AG04449 (cell line): ENCODE measurements around the gene SLFN5.
"Not testable (repeated sequence)": the region's sequence is repeated elsewhere in the genome, so short reads cannot be mapped to it uniquely, and the experiment has no call there.

ENCODE experiments used
- CTCF ChIA-PET: fragments of 350-600 bp; formaldehyde crosslinking; extraction: SDS; loops from one replicate; lab custom pipeline; 2021; ENCODE audit warnings: antibody characterized with exemption; lab: Yijun Ruan, JAX
- POLR2A ChIA-PET: fragments of 400-600, 350-600 bp; formaldehyde crosslinking; extraction: SDS; loops from one replicate; lab custom pipeline; 2020; ENCODE audit warnings: antibody characterized with exemption, inconsistent platforms; lab: Yijun Ruan, JAX
- DNase-seq: peaks from one replicate; pipeline ENCODE4 v3.0.0-alpha.2; 2010; ENCODE audit warnings: low read depth, low spot score
- H3K4me3 ChIP-seq: 2 replicates; pipeline ENCODE4 v1.5.1; 2011; ENCODE audit warnings: low read depth, mild to moderate bottlenecking, control low read depth, low read length
- TF ChIP-seq, protein P1 (sequence below): IDR thresholded peaks from one replicate; pipeline ENCODE4 v1.5.1; 2011; ENCODE audit warnings: mild to moderate bottlenecking, moderate library complexity, low read length, control low read depth, inconsistent platforms; ENCODE audit not compliant: insufficient read depth; ENCODE audit errors: missing control alignments

The SLFN5 gene

DNA sequence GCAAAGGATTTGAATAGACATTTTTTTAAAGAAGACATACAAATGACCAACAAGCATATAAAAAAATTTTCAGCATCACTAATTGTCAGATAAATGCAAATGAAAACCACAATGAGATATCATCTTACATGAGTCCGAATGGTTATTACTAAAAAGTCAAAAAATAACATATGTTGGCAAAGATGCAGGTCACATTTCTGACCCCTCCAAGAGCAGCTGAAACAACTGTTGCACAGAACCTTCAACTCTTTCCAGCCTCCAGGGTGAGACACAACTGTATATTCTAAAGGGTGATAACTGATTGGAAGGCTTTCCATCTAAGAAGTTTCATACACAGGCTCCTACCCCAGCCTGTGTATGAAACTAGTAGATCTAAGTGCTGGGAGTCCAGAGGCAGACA, 51.9 kb downstream of the SLFN5 start:
- TF ChIP-seq, protein P1, sequence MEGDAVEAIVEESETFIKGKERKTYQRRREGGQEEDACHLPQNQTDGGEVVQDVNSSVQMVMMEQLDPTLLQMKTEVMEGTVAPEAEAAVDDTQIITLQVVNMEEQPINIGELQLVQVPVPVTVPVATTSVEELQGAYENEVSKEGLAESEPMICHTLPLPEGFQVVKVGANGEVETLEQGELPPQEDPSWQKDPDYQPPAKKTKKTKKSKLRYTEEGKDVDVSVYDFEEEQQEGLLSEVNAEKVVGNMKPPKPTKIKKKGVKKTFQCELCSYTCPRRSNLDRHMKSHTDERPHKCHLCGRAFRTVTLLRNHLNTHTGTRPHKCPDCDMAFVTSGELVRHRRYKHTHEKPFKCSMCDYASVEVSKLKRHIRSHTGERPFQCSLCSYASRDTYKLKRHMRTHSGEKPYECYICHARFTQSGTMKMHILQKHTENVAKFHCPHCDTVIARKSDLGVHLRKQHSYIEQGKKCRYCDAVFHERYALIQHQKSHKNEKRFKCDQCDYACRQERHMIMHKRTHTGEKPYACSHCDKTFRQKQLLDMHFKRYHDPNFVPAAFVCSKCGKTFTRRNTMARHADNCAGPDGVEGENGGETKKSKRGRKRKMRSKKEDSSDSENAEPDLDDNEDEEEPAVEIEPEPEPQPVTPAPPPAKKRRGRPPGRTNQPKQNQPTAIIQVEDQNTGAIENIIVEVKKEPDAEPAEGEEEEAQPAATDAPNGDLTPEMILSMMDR, result no peak
- ChIA-PET POLR2A (no interaction called here), CTCF (no interaction called here)
- no peak for DNase-seq
- H3K4me3 ChIP-seq, result no peak overlapping the region

DNA sequence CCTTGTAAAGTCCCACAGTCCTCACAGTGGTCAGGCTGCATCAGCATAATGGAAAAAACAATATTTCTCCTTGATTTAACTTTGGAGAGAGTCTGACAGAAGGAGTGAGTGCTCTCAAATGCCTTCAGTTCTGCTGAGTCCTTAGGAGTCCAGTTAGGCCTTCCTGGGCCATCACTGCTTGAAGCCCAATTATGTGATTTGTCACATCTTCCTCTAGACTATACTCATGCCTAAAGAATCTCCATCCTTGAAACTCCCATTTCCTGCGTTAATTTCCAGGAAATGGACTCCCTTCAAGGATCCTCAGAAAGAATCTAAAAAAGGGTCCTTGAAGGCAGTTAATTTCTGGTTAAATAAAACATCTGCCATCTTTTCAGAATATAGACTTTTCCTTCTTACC, 52.8 kb downstream of the SLFN5 start:
- no peak for DNase-seq
- POLR2A ChIA-PET, result no interaction called here
- TF ChIP-seq, protein P1, result no peak
- H3K4me3 ChIP-seq, result no peak overlapping the region
- CTCF ChIA-PET, result interaction anchor here (1.7 kb wide), 1 partner anchor 17 kb away, joined by 6 read pairs; no protein-coding TSS in a partner anchor

DNA sequence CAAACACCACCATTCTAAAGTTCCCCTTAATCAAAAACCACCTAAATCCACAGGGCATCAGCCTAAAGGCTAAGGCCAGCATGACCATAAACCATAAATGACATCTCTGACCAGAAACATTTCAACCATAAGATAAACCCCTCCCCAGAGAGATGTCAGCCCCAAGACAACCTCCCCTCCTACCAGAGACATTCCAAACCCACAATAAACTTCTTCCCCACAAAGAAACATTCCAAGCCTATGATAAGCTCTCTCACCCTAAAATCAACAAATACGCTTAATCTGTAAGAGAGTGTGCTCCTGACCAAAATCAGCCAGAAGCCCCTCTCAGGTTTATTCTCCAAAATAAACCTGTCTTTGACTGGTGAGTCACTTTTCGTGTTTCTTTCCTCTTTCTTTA, 54.8 kb downstream of the SLFN5 start:
- CTCF ChIA-PET, result interaction anchor here (2.3 kb wide), 1 partner anchor 236 kb away, joined by 7 read pairs; no protein-coding TSS in a partner anchor
- no peak for DNase-seq
- POLR2A ChIA-PET, result no interaction called here
- TF ChIP-seq, protein P1, result no peak
- no peak overlapping the region for H3K4me3 ChIP-seq

DNA sequence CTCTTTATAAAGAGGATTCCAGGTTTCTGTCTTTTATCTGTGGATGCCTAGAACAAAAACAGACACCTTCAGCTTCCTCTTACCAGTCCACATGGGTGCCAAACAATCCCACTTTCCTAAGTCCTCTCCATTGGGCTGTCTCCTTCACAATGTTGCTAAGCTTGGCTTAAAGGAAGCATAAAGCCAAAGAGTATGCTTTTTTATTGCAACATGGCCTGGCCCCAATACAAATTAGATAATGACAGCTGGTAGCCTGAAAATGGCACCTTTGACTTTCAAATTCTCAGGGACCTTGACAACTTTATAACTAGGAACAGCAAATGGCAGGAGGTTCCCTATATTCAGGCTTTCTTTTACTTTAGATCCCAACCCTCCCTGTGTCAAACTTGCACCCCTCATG, 55.8 kb downstream of the SLFN5 start:
- POLR2A ChIA-PET, result no interaction called here
- CTCF ChIA-PET, result interaction anchor here (2.3 to 2.9 kb wide), 2 partner anchors 14 to 235 kb away, joined by 7 to 24 read pairs; no protein-coding TSS in a partner anchor

DNA sequence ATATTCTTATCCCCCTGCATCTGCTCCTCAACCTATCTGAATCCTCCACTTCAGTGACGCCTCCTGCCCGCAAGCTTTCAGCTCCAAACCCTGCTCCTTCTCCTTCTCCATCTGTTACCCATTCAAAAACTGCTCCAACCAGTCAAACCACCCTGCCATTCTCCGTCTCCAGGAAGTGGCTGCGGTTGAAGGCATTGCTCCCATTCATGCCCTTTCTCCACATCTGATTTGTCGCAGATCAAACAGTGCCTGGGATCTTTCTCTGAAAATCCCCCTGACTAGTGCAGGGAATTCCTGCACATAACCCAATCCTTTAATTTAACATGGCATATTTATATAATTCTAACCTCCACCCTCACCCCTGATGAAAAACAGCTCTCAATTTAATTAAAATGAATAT, 56.3 kb downstream of the SLFN5 start:
- ChIA-PET POLR2A (no interaction called here), CTCF (interaction anchor here (1.7 to 2.9 kb wide), 2 partner anchors 8 to 14 kb away, joined by 4 to 24 read pairs; no protein-coding TSS in a partner anchor)

More for the DNA sequence above, 55.8 kb downstream of the SLFN5 start:
- TF ChIP-seq, protein P1, result no peak
- no peak for DNase-seq
- H3K4me3 ChIP-seq, result no peak overlapping the region

DNA sequence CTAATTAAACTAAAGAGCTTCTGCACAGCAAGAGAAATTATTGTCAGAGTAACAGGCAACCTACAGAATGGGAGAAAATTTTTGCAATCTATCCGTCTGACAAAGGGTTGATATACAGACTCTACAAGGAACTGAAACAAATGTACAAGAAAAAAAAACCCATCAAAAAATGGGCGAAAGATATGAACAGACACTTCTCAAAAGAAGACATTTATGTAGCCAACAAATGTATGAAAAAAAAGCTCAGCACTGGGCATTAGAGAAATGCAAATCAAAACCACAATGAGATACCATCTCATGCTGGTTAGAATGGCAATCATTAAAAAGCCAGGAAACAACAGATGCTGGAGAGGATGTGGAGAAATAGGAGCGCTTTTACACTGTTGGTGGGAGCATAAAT, 66.5 kb downstream of the SLFN5 start:
- POLR2A ChIA-PET, DNase-seq, H3K4me3 ChIP-seq: not testable (repeated sequence)
- CTCF ChIA-PET, result interaction anchor here (1.0 to 11.1 kb wide), 2 partner anchors 229 to 438 kb away, joined by 3 to 455 read pairs; partner anchors contain the start of gene SLFN12L

More for the DNA sequence above, 56.3 kb downstream of the SLFN5 start:
- H3K4me3 ChIP-seq, result no peak overlapping the region
- TF ChIP-seq, protein P1, result no peak
- no peak for DNase-seq

DNA sequence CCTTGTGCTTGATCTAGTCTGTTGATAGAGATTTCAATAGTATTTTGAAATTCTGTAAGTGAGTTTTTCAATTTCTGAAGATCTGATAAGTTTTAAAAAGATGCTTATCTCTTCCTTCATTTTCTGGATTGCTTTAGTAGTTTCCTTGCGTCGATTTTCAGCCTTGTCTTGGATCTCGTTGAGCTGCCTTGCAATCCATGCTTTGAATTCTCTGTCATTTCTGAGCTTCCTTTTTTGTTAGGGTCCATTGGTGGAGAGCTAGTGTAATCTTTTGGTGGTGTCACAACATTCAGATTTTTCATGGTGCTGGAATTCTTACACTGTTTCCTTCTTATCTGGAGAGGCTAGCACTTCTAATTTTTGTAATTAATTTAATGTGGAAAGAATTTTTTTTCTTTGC, 69.5 kb downstream of the SLFN5 start:
- POLR2A ChIA-PET, result no interaction called here
- no peak overlapping the region for H3K4me3 ChIP-seq

More for the DNA sequence above, 69.5 kb downstream of the SLFN5 start:
- DNase-seq, result no peak
- CTCF ChIA-PET, result interaction anchor here (0.6 to 11.1 kb wide), 28 partner anchors 9 to 435 kb away, joined by 3 to 455 read pairs (median 4); partner anchors contain the start of genes RASL10B and SLFN12L
- TF ChIP-seq, protein P1, result no peak
